HL-60 (cell line): ENCODE results near the gene ZNF157.

Experiments used
- DNase-seq, 2 experiments: peaks; one replicate each; pipeline ENCODE4 v3.0.0-alpha.2; 2010 to 2020; ENCODE audit warnings: low read depth in 1 of 2, low spot score in 1 of 2
- H3K27ac ChIP-seq: fragments of 250-450 bp; sonication (Bioruptor Pico); replicated peaks from 2 replicates; pipeline ENCODE4 v1.5.1; 2020; ENCODE audit warnings: mild to moderate bottlenecking, moderate library complexity
- H3K27me3 ChIP-seq: fragments of 250-450 bp; sonication (Bioruptor Pico); 2 replicates; pipeline ENCODE4 v1.5.1; 2021; ENCODE audit warnings: mild to moderate bottlenecking, moderate library complexity; ENCODE audit not compliant: insufficient read depth, poor library complexity, severe bottlenecking
- H3K4me3 ChIP-seq: replicated peaks from 2 replicates; pipeline ENCODE4 v1.5.1; 2011; ENCODE audit warnings: mild to moderate bottlenecking, control low read depth, low read length; ENCODE audit not compliant: insufficient read depth
- GABPA ChIP-seq: IDR thresholded peaks from 2 replicates; pipeline ENCODE4 v1.6.1; 2012; ENCODE audit warnings: low read depth
- POLR2AphosphoS5 ChIP-seq: IDR thresholded peaks from 2 replicates; pipeline ENCODE4 v1.6.1; 2012; ENCODE audit warnings: low read depth
- SPI1 ChIP-seq: IDR thresholded peaks from 2 replicates; pipeline ENCODE4 v1.6.1; 2012; ENCODE audit warnings: low read depth, mild to moderate bottlenecking, borderline replicate concordance
- TF ChIP-seq, protein P1 (sequence below): IDR thresholded peaks from 2 replicates; pipeline ENCODE4 v1.6.1; 2012; ENCODE audit warnings: low read depth; ENCODE audit not compliant: insufficient replicate concordance
- TF ChIP-seq, protein P2 (sequence below): IDR thresholded peaks from one replicate; pipeline ENCODE4 v1.5.1; 2011; ENCODE audit warnings: low read length, control low read depth, inconsistent platforms; ENCODE audit not compliant: insufficient read depth

The ZNF157 gene

DNA sequence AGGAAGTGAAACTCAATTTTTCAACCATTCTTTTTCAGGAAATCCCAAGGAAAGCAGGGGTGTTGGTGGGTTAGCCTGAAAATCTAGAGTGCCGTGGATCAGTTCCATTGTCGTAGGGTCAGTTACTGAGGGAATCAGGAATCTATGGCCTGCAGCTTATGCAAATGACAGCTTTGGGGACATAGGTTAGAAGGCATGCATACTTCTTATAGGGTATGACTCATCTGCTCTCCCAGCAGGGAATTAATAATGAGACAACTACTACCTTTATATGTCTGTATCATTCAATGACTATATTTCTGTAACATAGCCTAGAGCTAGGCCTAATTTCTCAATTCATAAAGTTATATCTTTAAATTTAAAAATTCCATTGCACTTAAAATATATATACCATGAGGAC lies 76.1 kb downstream of the ZNF157 start:
- DNase-seq, result no peak
- Histone ChIP-seq H3K4me3 (no peak overlapping the region), H3K27ac (no peak overlapping the region), H3K27me3 (no peaks in the 10 kb centered on the region)
- TF ChIP-seq GABPA (no peak), SPI1 (no peak), POLR2AphosphoS5 (no peak)
- TF ChIP-seq, protein P1, sequence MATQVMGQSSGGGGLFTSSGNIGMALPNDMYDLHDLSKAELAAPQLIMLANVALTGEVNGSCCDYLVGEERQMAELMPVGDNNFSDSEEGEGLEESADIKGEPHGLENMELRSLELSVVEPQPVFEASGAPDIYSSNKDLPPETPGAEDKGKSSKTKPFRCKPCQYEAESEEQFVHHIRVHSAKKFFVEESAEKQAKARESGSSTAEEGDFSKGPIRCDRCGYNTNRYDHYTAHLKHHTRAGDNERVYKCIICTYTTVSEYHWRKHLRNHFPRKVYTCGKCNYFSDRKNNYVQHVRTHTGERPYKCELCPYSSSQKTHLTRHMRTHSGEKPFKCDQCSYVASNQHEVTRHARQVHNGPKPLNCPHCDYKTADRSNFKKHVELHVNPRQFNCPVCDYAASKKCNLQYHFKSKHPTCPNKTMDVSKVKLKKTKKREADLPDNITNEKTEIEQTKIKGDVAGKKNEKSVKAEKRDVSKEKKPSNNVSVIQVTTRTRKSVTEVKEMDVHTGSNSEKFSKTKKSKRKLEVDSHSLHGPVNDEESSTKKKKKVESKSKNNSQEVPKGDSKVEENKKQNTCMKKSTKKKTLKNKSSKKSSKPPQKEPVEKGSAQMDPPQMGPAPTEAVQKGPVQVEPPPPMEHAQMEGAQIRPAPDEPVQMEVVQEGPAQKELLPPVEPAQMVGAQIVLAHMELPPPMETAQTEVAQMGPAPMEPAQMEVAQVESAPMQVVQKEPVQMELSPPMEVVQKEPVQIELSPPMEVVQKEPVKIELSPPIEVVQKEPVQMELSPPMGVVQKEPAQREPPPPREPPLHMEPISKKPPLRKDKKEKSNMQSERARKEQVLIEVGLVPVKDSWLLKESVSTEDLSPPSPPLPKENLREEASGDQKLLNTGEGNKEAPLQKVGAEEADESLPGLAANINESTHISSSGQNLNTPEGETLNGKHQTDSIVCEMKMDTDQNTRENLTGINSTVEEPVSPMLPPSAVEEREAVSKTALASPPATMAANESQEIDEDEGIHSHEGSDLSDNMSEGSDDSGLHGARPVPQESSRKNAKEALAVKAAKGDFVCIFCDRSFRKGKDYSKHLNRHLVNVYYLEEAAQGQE, result no peak
- TF ChIP-seq, protein P2, sequence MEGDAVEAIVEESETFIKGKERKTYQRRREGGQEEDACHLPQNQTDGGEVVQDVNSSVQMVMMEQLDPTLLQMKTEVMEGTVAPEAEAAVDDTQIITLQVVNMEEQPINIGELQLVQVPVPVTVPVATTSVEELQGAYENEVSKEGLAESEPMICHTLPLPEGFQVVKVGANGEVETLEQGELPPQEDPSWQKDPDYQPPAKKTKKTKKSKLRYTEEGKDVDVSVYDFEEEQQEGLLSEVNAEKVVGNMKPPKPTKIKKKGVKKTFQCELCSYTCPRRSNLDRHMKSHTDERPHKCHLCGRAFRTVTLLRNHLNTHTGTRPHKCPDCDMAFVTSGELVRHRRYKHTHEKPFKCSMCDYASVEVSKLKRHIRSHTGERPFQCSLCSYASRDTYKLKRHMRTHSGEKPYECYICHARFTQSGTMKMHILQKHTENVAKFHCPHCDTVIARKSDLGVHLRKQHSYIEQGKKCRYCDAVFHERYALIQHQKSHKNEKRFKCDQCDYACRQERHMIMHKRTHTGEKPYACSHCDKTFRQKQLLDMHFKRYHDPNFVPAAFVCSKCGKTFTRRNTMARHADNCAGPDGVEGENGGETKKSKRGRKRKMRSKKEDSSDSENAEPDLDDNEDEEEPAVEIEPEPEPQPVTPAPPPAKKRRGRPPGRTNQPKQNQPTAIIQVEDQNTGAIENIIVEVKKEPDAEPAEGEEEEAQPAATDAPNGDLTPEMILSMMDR, result no peak

DNA sequence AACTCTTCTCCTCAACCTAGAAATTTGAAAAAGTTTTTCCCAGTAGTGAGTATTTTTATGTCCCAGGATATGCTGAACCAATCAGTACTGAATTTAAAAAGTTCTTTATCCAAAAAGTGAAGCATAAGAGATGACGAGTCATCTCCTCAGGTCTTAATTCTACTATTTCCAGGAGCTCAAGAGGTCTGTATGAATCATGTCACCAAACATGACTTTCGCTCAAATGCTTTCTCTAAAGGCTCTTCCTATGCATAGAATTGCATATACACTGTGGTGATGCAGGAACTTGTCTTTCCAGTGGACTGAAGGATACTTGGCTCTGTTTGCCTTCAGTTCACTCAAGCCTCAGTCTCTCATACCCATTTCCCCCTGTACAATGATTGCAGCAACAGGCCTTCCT lies 76.6 kb downstream of the ZNF157 start:
- DNase-seq, result no peak
- Histone ChIP-seq H3K4me3 (no peak overlapping the region), H3K27me3 (no peaks in the 10 kb centered on the region), H3K27ac (no peak overlapping the region)
- TF ChIP-seq, protein P1, result no peak
- TF ChIP-seq SPI1 (no peak), POLR2AphosphoS5 (no peak), GABPA (no peak)
- TF ChIP-seq, protein P2, result no peak

DNA sequence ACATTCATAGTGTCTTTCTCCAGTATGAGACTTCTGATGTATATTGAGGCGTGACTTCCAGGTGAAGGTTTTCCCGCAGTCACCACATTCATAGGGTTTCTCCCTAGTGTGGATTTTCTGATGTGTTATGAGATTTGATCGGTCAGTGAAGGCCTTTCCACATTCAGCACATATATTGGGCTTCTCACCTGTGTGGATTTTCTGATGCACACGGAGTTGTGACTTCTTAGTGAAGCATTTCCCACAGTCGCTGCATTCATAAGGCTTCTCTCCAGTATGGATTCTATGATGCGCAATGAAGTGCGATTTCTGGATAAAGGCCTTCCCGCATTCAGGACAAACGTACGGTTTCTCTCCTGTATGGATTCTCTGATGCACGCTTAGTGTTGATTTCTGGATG lies 77.2 kb downstream of the ZNF157 start:
- no peak for DNase-seq
- no peak overlapping the region for H3K4me3 ChIP-seq
- TF ChIP-seq POLR2AphosphoS5 (no peak), SPI1 (no peak), GABPA (no peak)
- TF ChIP-seq, protein P1, result no peak
- H3K27me3 ChIP-seq, result no peaks in the 10 kb centered on the region
- H3K27ac ChIP-seq, result no peak overlapping the region
